H9 (cell line): ENCODE results near the gene C19orf47. TPM values are rescaled to one million over a fixed set of nuclear protein-coding genes. Genes with fewer than 3 reads are reported as not detected.

Source experiments
- DNase-seq: peaks from one replicate; pipeline ENCODE4 v3.0.0-alpha.2; 2017
- H2AFZ ChIP-seq: one replicate; pipeline ENCODE4 v1.6.1; 2013; ENCODE audit warnings: mild to moderate bottlenecking, low read length, control low read depth, moderate library complexity
- H2AK5ac ChIP-seq: 2 replicates; pipeline ENCODE4 v1.6.1; 2013; ENCODE audit warnings: low read length, control low read depth, mixed read lengths; ENCODE audit not compliant: insufficient read length
- H2BK120ac ChIP-seq: one replicate; pipeline ENCODE4 v1.6.1; 2013; ENCODE audit warnings: low read depth, mild to moderate bottlenecking, low read length, control low read depth, inconsistent platforms; ENCODE audit not compliant: poor library complexity, severe bottlenecking
- H2BK12ac ChIP-seq: 2 replicates; pipeline ENCODE4 v1.6.1; 2013; ENCODE audit warnings: low read length, control low read depth, mixed read lengths, low read depth; ENCODE audit not compliant: insufficient read length
- H2BK15ac ChIP-seq: 2 replicates; pipeline ENCODE4 v1.6.1; 2013; ENCODE audit warnings: low read depth, low read length, control low read depth
- H2BK20ac ChIP-seq: one replicate; pipeline ENCODE4 v1.6.1; 2013; ENCODE audit warnings: low read depth, mild to moderate bottlenecking, low read length, control low read depth, inconsistent platforms; ENCODE audit not compliant: poor library complexity, severe bottlenecking
- H2BK5ac ChIP-seq: 2 replicates; pipeline ENCODE4 v1.6.1; 2013; ENCODE audit warnings: low read length, control low read depth, mixed read lengths; ENCODE audit not compliant: insufficient read length
- H3K14ac ChIP-seq: 2 replicates; pipeline ENCODE4 v1.6.1; 2013; ENCODE audit warnings: low read length, control low read depth; ENCODE audit not compliant: insufficient read depth
- H3K18ac ChIP-seq: 2 replicates; pipeline ENCODE4 v1.6.1; 2013; ENCODE audit warnings: low read depth, mild to moderate bottlenecking, mixed read lengths, low read length, control low read depth; ENCODE audit not compliant: insufficient read length
- H3K23ac ChIP-seq: 2 replicates; pipeline ENCODE4 v1.6.1; 2013; ENCODE audit warnings: low read length, control low read depth, mixed read lengths, low read depth; ENCODE audit not compliant: insufficient read length
- H3K23me2 ChIP-seq: 2 replicates; pipeline ENCODE4 v1.6.1; 2013; ENCODE audit warnings: low read depth, mild to moderate bottlenecking, mixed read lengths, low read length, control low read depth; ENCODE audit not compliant: insufficient read length, poor library complexity, severe bottlenecking
- H3K27ac ChIP-seq: 2 replicates; pipeline ENCODE4 v1.5.1; 2013; ENCODE audit warnings: low read length, control low read depth, mixed read lengths, low read depth; ENCODE audit not compliant: insufficient read length
- H3K27me3 ChIP-seq: 2 replicates; pipeline ENCODE4 v1.6.1; 2013; ENCODE audit warnings: low read length, control low read depth, inconsistent platforms; ENCODE audit not compliant: insufficient read depth
- H3K4ac ChIP-seq: 2 replicates; pipeline ENCODE4 v1.6.1; 2013; ENCODE audit warnings: low read depth, mild to moderate bottlenecking, control low read depth, inconsistent platforms, low read length, moderate library complexity
- H3K4me1 ChIP-seq: 2 replicates; pipeline ENCODE4 v1.6.1; 2013; ENCODE audit warnings: low read length, control low read depth, inconsistent platforms; ENCODE audit not compliant: insufficient read depth
- H3K4me2 ChIP-seq: 2 replicates; pipeline ENCODE4 v1.6.1; 2013; ENCODE audit warnings: low read length, control low read depth, mixed read lengths; ENCODE audit not compliant: insufficient read length, insufficient read depth
- H3K56ac ChIP-seq: 2 replicates; pipeline ENCODE4 v1.6.1; 2013; ENCODE audit warnings: low read depth, mild to moderate bottlenecking, mixed read lengths, low read length, control low read depth; ENCODE audit not compliant: insufficient read length
- H3K79me1 ChIP-seq: 2 replicates; pipeline ENCODE4 v1.6.1; 2013; ENCODE audit warnings: low read depth, mild to moderate bottlenecking, moderate library complexity, low read length, control low read depth, inconsistent platforms; ENCODE audit not compliant: insufficient read depth, poor library complexity, severe bottlenecking
- H3K79me2 ChIP-seq: 2 replicates; pipeline ENCODE4 v1.6.1; 2013; ENCODE audit warnings: low read length, control low read depth, inconsistent platforms; ENCODE audit not compliant: insufficient read depth
- H3K9ac ChIP-seq: 2 replicates; pipeline ENCODE4 v1.6.1; 2013; ENCODE audit warnings: low read length, control low read depth, mixed read lengths; ENCODE audit not compliant: insufficient read length; ENCODE audit errors: extremely low read depth
- H3K9me3 ChIP-seq: one replicate; pipeline ENCODE4 v1.6.1; 2013; ENCODE audit warnings: low read depth, low read length, inconsistent platforms; ENCODE audit not compliant: control insufficient read depth
- H3T11ph ChIP-seq: one replicate; pipeline ENCODE4 v1.6.1; 2013; ENCODE audit warnings: mild to moderate bottlenecking, low read length, control low read depth, inconsistent platforms
- H4K20me1 ChIP-seq: one replicate; pipeline ENCODE4 v1.6.1; 2013; ENCODE audit not compliant: control insufficient read depth, insufficient read length, insufficient read depth
- H4K5ac ChIP-seq: 2 replicates; pipeline ENCODE4 v1.6.1; 2013; ENCODE audit warnings: low read depth, mild to moderate bottlenecking, mixed read lengths, low read length, control low read depth; ENCODE audit not compliant: insufficient read length
- H4K8ac ChIP-seq: replicated peaks from 2 replicates; pipeline ENCODE4 v1.6.1; 2013; ENCODE audit warnings: low read length, control low read depth, mixed read lengths, low read depth; ENCODE audit not compliant: insufficient read length
- H4K91ac ChIP-seq: 2 replicates; pipeline ENCODE4 v1.6.1; 2013; ENCODE audit warnings: low read depth, mild to moderate bottlenecking, moderate library complexity, mixed read lengths, low read length, control low read depth; ENCODE audit not compliant: insufficient read length
- H3K27ac Mint-ChIP-seq, 3 experiments: 2 replicates in 2 of 3; 3 replicates in 1 of 3; pipeline ENCODE4 v1.8.0; 2020 to 2021; ENCODE audit warnings: mixed read lengths in 3 of 3, mild to moderate bottlenecking in 1 of 3, moderate library complexity in 1 of 3
- H3K27me3 Mint-ChIP-seq: 2 replicates; pipeline ENCODE4 v1.8.0; 2021; ENCODE audit warnings: low read depth, mild to moderate bottlenecking, moderate library complexity, mixed read lengths
- H3K36me3 Mint-ChIP-seq, 3 experiments: 2 replicates in 2 of 3; 3 replicates in 1 of 3; pipeline ENCODE4 v1.8.0; 2020 to 2021; ENCODE audit warnings: low read depth in 3 of 3, mixed read lengths in 3 of 3; ENCODE audit not compliant: insufficient read depth in 1 of 3
- H3K4me1 Mint-ChIP-seq, 2 experiments: 2 replicates each; pipeline ENCODE4 v1.8.0; 2020; ENCODE audit warnings: mixed read lengths in 2 of 2
- H3K4me3 Mint-ChIP-seq, 2 experiments: 2 replicates in 1 of 2; 3 replicates in 1 of 2; pipeline ENCODE4 v1.8.0; 2020 to 2021; ENCODE audit warnings: mild to moderate bottlenecking in 2 of 2, mixed read lengths in 2 of 2, moderate library complexity in 1 of 2
- H3K9me3 Mint-ChIP-seq, 2 experiments: 2 replicates in 1 of 2; 3 replicates in 1 of 2; pipeline ENCODE4 v1.8.0; 2020; ENCODE audit warnings: mild to moderate bottlenecking in 2 of 2, mixed read lengths in 2 of 2, moderate library complexity in 1 of 2
- WGBS: extraction: QIAGEN DNeasy Blood & Tissue Kit; methylation state at CpG from one replicate; pipeline ENCODE4 v1.1.7; 2013; ENCODE audit warnings: missing lambda C conversion rate, low lambda C conversion rate, mixed read lengths; ENCODE audit not compliant: insufficient read length; ENCODE audit errors: extremely low coverage; 5-methylcytosine and 5-hydroxymethylcytosine counted together
- total RNA-seq: library from RNA; stranded (reverse); gene quantifications from 2 replicates; pipeline ENCODE4 v1.2.1, GENCODE V29; 2021
- TF ChIP-seq, protein P1 (sequence below): fragments of 200-600 bp; sonication (generic); conservative IDR thresholded peaks from 3 replicates; pipeline ENCODE4 v1.8.0; 2021; ENCODE audit warnings: antibody characterized with exemption, mild to moderate bottlenecking

Gene C19orf47
- total RNA-seq, 1 experiment from 2014 or later = 19.4 TPM

DNA sequence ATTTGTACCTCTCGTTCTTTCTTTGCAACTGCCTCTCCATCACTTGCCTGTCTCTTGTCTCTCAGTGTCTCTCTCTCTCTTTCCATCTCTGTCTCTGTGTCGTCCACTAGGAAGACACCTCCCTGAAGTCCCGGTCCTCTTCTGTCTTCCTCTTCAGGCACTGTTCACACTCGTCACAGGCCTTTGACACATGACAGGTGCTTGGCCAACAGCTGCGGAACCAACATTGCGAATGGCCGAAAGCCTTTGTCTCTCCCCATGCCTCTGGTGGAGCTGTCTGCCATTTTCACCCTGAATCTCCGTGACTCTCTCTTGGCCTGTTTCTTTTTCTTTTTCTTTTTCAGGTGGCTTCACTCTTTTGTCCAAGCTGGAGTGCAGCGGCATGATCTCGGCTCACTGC lies 39.0 kb upstream of the C19orf47 start:
- Histone ChIP-seq H3K18ac (no peak overlapping the region), H3K56ac (no peak overlapping the region), H2BK5ac (no peak overlapping the region), H4K8ac (no peak overlapping the region), H3K4ac (no peak overlapping the region), H2BK15ac (no peak overlapping the region), H2BK20ac (no peak overlapping the region), H3K23ac (no peak overlapping the region), H3K4me1 (no peaks in the 10 kb centered on the region), H3T11ph (no peak overlapping the region), H3K9ac (no peak overlapping the region), H4K5ac (no peak overlapping the region), H3K79me1 (no peaks in the 10 kb centered on the region), H2BK12ac (no peak overlapping the region), H3K27me3 (no peaks in the 10 kb centered on the region), H4K91ac (no peak overlapping the region), H2AK5ac (no peak overlapping the region), H3K14ac (no peak overlapping the region), H3K4me2 (no peak overlapping the region), H3K79me2 (no peaks in the 10 kb centered on the region), H4K20me1 (no peaks in the 10 kb centered on the region), H2BK120ac (no peak overlapping the region), H3K23me2 (no peaks in the 10 kb centered on the region), H3K27ac (no peak overlapping the region), H3K9me3 (no peaks in the 10 kb centered on the region), H2AFZ (no peak overlapping the region)
- WGBS = no CpG with 5 or more reads among the region's 10 CpGs
- DNase-seq = no peak
- TF ChIP-seq, protein P1, sequence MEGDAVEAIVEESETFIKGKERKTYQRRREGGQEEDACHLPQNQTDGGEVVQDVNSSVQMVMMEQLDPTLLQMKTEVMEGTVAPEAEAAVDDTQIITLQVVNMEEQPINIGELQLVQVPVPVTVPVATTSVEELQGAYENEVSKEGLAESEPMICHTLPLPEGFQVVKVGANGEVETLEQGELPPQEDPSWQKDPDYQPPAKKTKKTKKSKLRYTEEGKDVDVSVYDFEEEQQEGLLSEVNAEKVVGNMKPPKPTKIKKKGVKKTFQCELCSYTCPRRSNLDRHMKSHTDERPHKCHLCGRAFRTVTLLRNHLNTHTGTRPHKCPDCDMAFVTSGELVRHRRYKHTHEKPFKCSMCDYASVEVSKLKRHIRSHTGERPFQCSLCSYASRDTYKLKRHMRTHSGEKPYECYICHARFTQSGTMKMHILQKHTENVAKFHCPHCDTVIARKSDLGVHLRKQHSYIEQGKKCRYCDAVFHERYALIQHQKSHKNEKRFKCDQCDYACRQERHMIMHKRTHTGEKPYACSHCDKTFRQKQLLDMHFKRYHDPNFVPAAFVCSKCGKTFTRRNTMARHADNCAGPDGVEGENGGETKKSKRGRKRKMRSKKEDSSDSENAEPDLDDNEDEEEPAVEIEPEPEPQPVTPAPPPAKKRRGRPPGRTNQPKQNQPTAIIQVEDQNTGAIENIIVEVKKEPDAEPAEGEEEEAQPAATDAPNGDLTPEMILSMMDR = no peak
- H3K27ac Mint-ChIP-seq = no peak overlapping the region
- peaks cover 10% of the 10 kb centered on the region; the same call in 1 of the 2 replicates for H3K27me3 Mint-ChIP-seq
- no peaks in the 10 kb centered on the region for H3K9me3 Mint-ChIP-seq
- no peaks in the 10 kb centered on the region for H3K36me3 Mint-ChIP-seq
- peaks cover 8 to 12% of the 10 kb centered on the region in 2 experiments for H3K4me1 Mint-ChIP-seq
- no peak overlapping the region for H3K4me3 Mint-ChIP-seq
